GM18511 (cell line): ENCODE data around the gene AKAP7.

ENCODE experiments used
- ATAC-seq: cut with Tn5 transposase; IDR thresholded peaks from one replicate; pipeline ENCODE4 v1.9.1; 2021; ENCODE audit warnings: mild to moderate bottlenecking, moderate library complexity; ENCODE audit not compliant: unreplicated experiment

AKAP7 gene

GRCh38 chr6:131132360-131132759 lies 2.9 kb upstream of the AKAP7 start:
- ATAC-seq, result no peak

GRCh38 chr6:131134220-131134979 lies 867 bp upstream of the AKAP7 start:
- no peak for ATAC-seq

- ATAC-seq, result no peak
These were observed 355 bp upstream of the AKAP7 start for GRCh38 chr6:131134980-131135243.

- no peak for ATAC-seq
These were observed 937 bp downstream of the AKAP7 start for GRCh38 chr6:131136021-131136786.

- ATAC-seq, result no peak
These were observed 4.3 kb downstream of the AKAP7 start for GRCh38 chr6:131139599-131139998.

GRCh38 chr6:131143319-131143718 lies 8.1 kb downstream of the AKAP7 start:
- no peak for ATAC-seq

GRCh38 chr6:131146865-131147264 lies 11.6 kb downstream of the AKAP7 start:
- no peak for ATAC-seq

GRCh38 chr6:131156411-131156810 lies 21.1 kb downstream of the AKAP7 start:
- ATAC-seq, result no peak

- no peak for ATAC-seq
These were observed 24.3 kb downstream of the AKAP7 start for GRCh38 chr6:131159578-131159977.

GRCh38 chr6:131160254-131160758 lies 25.0 kb downstream of the AKAP7 start:
- no peak for ATAC-seq

- no peak for ATAC-seq
These were observed 26.7 kb downstream of the AKAP7 start for GRCh38 chr6:131161987-131162386.

- ATAC-seq, result no peak
These were observed 28.6 kb downstream of the AKAP7 start for GRCh38 chr6:131163886-131164285.

- no peak for ATAC-seq
These were observed 29.2 kb downstream of the AKAP7 start for GRCh38 chr6:131164506-131164905.

- no peak for ATAC-seq
These were observed 32.5 kb downstream of the AKAP7 start for GRCh38 chr6:131167773-131168172.

- no peak for ATAC-seq
These were observed 34.3 kb downstream of the AKAP7 start for GRCh38 chr6:131169613-131170012.

- no peak for ATAC-seq
These were observed 37.0 kb downstream of the AKAP7 start for GRCh38 chr6:131172222-131172621.

GRCh38 chr6:131173680-131174079 lies 38.4 kb downstream of the AKAP7 start:
- no peak for ATAC-seq

GRCh38 chr6:131175564-131175963 lies 40.3 kb downstream of the AKAP7 start:
- ATAC-seq, result no peak

GRCh38 chr6:131177996-131178395 lies 42.7 kb downstream of the AKAP7 start:
- no peak for ATAC-seq

GRCh38 chr6:131182991-131183425 lies 47.7 kb downstream of the AKAP7 start:
- no peak for ATAC-seq

GRCh38 chr6:131183427-131184095 lies 48.3 kb downstream of the AKAP7 start:
- ATAC-seq, result no peak

GRCh38 chr6:131191590-131191989 lies 56.3 kb downstream of the AKAP7 start:
- ATAC-seq, result no peak
